HFF-Myc (cell line): Measurements from ENCODE around the gene MME.
"Not testable (repeated sequence)": the region's sequence is repeated elsewhere in the genome, so short reads cannot be mapped to it uniquely, and the experiment has no call there.

Experiments used
- DNase-seq: peaks from one replicate; pipeline ENCODE4 v3.0.0-alpha.2; 2011; ENCODE audit warnings: low read depth; ENCODE audit errors: extremely low read depth
- H3K4me3 ChIP-seq: replicated peaks from 2 replicates; pipeline ENCODE4 v1.5.1; 2011; ENCODE audit warnings: low read depth, mild to moderate bottlenecking, control low read depth, low read length
- TF ChIP-seq, protein P1 (sequence below): IDR thresholded peaks from 2 replicates; pipeline ENCODE4 v1.5.1; 2012; ENCODE audit warnings: mild to moderate bottlenecking, low read depth, low read length, control low read depth; ENCODE audit errors: missing control alignments

Gene MME

DNA sequence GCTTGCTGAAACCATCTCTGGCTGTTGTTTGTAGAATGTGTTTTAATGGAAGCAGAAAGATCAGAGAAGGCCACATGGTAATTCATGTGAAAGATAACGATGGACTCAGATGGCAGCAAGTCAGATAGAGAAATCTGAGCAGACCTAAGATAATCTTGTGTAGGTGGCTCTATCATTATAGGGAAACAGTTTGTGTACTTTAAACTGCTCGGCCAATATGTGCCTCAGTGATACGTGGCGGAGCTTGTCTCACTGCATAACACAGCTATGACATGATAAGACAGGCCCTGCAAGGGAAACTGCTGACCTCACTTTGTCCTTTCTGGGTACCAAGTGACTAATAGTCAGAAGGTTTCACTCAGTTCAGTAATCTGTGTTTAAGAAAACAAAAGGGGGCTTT, 51.0 kb downstream of the MME start:
- TF ChIP-seq, protein P1, sequence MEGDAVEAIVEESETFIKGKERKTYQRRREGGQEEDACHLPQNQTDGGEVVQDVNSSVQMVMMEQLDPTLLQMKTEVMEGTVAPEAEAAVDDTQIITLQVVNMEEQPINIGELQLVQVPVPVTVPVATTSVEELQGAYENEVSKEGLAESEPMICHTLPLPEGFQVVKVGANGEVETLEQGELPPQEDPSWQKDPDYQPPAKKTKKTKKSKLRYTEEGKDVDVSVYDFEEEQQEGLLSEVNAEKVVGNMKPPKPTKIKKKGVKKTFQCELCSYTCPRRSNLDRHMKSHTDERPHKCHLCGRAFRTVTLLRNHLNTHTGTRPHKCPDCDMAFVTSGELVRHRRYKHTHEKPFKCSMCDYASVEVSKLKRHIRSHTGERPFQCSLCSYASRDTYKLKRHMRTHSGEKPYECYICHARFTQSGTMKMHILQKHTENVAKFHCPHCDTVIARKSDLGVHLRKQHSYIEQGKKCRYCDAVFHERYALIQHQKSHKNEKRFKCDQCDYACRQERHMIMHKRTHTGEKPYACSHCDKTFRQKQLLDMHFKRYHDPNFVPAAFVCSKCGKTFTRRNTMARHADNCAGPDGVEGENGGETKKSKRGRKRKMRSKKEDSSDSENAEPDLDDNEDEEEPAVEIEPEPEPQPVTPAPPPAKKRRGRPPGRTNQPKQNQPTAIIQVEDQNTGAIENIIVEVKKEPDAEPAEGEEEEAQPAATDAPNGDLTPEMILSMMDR = no peak
- DNase-seq = no peak
- H3K4me3 ChIP-seq = no peak overlapping the region

DNA sequence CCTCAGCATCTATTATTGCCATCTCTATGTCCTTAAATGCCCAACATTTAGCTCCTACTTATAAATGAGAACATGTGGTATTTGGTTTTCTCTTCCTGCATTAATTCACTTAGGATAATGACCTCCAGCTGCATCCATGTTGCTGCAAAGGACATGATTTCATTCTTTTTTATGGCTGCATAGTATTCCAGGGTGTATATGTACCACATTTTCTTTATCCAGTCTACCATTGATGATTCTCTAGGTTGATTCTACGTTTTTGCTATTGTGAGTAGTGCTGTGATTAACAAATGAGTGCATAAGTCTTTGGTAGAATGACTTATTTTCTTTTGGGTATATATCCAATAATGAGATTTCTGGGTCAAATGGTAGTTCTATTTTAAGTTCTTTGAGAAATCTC, 54.2 kb downstream of the MME start:
- H3K4me3 ChIP-seq, DNase-seq: not testable (repeated sequence)

DNA sequence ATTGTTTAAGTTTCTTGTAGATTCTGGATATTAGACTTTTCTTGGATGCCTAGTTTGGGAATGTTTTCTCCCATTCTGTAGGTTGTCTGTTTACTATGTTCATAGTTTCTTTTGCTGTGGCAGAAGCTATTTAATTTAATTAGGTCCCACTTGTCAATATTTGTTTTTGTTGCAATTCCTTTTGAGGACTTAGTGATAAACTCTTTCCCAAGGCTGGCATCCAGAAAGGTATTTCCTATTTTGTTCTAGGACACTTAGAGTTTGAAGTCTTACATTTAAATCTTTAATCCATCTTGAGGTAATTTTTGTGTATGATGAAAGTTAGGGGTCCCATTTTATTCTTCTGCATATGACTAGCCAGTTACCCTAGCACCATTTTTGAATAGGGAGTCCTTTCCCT, 54.9 kb downstream of the MME start:
- H3K4me3 ChIP-seq = no peak overlapping the region
- TF ChIP-seq, protein P1 = no peak
- no peak for DNase-seq

DNA sequence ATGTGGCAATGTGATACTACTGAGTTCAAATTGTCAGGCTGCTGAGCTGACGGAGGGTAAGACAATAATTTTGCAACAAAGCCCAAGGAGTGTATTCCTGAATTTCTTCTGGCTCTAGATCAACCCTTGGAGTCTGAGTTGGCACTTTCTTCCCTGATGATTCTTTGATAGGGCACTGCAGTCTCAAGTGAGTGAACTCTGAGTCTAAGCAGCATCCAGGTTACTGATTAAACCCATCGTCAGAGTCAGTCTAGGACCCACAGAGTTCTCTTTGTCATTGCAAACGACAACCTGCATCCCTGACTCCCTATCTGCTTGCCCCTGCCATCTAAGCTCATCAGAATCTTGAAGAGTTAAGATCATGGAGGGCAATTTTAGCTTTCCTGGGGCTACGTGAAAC, 58.6 kb downstream of the MME start:
- no peak for DNase-seq
- H3K4me3 ChIP-seq = no peak overlapping the region
- TF ChIP-seq, protein P1 = no peak

DNA sequence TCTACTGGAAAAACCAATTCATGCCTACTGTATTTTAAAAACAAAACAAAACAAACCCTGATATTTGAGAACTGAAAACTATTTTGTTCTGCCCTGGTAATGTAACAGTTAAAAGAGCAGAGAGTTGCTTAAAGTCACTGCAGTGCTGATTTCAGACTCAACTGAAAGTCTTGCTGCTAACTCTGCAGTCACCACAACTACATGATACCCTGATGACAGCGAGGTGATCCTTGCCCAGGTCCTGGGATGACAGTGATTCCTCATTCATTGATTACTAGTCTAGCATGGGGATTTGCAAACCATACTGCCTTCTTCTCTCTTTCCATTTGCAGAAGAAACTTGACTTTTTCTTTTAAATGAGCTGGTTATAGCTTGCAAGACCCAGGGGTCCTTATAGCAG, 67.5 kb downstream of the MME start:
- DNase-seq = no peak
- TF ChIP-seq, protein P1 = no peak
- no peak overlapping the region for H3K4me3 ChIP-seq

DNA sequence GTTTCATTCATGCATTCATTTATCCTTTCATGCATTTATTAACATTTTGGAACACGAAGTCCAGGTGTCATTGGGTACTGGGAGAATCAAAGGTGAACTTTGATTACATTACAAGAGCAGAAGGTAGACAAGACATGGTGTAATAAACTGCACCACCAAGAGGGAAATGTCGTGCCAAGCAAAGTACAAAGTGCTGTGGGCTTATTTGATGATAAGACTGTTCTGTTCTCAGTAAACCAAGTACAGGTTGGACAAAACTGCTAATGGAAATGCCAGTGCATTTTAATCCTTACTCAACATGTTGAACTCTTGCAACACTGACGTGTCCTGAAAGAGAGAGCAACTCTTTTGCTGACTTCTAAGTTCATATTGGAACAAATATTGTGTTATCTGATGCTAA, 69.4 kb downstream of the MME start:
- no peak overlapping the region for H3K4me3 ChIP-seq
- TF ChIP-seq, protein P1 = no peak
- no peak for DNase-seq

DNA sequence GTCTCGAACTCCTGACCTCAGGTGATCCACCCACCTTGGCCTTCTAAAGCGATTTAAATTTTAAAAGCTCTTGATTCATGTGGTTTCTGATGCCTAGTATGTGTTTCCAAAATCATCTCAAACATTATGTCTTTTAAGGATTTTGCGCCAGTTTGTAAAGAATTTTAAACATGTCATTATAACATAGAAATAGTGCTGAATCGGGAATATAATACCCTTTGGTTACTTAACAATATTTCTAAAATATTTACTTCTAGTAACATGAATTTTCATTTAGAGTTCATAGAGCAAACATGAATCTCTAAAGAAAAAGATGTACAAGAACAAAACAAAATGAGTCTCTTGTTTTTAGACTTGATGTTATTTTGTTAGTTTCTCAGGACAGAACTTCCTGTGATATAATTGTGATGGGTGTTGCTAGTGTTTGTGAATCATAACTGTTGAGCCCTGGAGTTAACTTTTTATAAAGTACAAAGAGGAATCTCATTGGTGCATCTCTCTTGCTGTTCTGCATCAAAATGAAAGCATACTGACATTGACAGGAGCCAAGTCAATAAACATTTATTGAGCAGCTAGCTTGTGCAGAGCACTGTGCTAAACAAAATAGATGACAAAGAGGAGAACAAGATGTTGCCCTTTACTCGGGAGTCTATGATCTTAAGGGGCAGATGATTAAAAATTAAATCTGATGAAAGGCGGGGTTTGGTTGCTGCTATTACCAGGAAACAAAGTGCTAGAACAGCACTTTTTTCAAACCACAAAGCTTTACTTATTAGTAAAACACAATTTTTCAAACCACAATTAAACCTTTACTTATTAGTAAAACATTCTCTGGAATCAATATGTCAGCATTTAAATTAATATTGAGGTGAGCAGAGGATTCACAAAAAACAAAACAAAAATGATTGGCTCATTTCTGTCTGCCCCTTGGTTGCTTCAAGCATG, 73.4 kb downstream of the MME start:
- TF ChIP-seq, protein P1 = no peak
- no peak overlapping the region for H3K4me3 ChIP-seq
- DNase-seq = no peak
